Esophagus mucosa (tissue), 1 donor: ENCODE measurements around the gene PCSK5. TPM values are rescaled to one million over a fixed set of nuclear protein-coding genes. Genes with fewer than 3 reads are reported as not detected.
"Not testable (repeated sequence)": the region's sequence is repeated elsewhere in the genome, so short reads cannot be mapped to it uniquely, and the experiment has no call there.

Experiments
- ATAC-seq: fragments of 200-7000 bp; cut with Tn5 transposase; one replicate; pipeline ENCODE4 v1.9.1; 2020
- total RNA-seq: library from RNA; stranded (reverse); gene quantifications from one replicate; pipeline ENCODE4 v1.2.4, GENCODE V29; 2023
- donor health status: DM: yes; HTN: yes; CAD: no.

The PCSK5 gene
- total RNA-seq, 1 donor from 2014 or later = 13.6 TPM

- no peak for ATAC-seq
Observed at GRCh38 chr9:76020652-76021051, 130.2 kb downstream of the PCSK5 start.

- ATAC-seq = no peak
Observed at GRCh38 chr9:76022317-76022716, 131.8 kb downstream of the PCSK5 start.

GRCh38 chr9:76023715-76024195, 133.3 kb downstream of the PCSK5 start:
- ATAC-seq = no peak

GRCh38 chr9:76025286-76025685, 134.8 kb downstream of the PCSK5 start:
- no peak for ATAC-seq

GRCh38 chr9:76026796-76027195, 136.3 kb downstream of the PCSK5 start:
- no peak for ATAC-seq

- ATAC-seq = no peak
Observed at GRCh38 chr9:76027416-76027815, 136.9 kb downstream of the PCSK5 start.

- ATAC-seq = no peak
Observed at GRCh38 chr9:76027861-76028260, 137.4 kb downstream of the PCSK5 start.

- ATAC-seq = no peak
Observed at GRCh38 chr9:76032038-76032796, 141.7 kb downstream of the PCSK5 start.

- ATAC-seq = no peak
Observed at GRCh38 chr9:76032797-76033373, 142.4 kb downstream of the PCSK5 start.

GRCh38 chr9:76034049-76034448, 143.6 kb downstream of the PCSK5 start:
- no peak for ATAC-seq

GRCh38 chr9:76036762-76037161, 146.3 kb downstream of the PCSK5 start:
- ATAC-seq = no peak

- no peak for ATAC-seq
Observed at GRCh38 chr9:76037587-76038225, 147.2 kb downstream of the PCSK5 start.

- no peak for ATAC-seq
Observed at GRCh38 chr9:76038431-76038830, 148.0 kb downstream of the PCSK5 start.

GRCh38 chr9:76044266-76044819, 153.9 kb downstream of the PCSK5 start:
- no peak for ATAC-seq

- no peak for ATAC-seq
Observed at GRCh38 chr9:76045221-76045620, 154.7 kb downstream of the PCSK5 start.

GRCh38 chr9:76049341-76049740, 158.9 kb downstream of the PCSK5 start:
- ATAC-seq = no peak

GRCh38 chr9:76067696-76068095, 177.2 kb downstream of the PCSK5 start:
- no peak for ATAC-seq

GRCh38 chr9:76077537-76077936, 187.1 kb downstream of the PCSK5 start:
- ATAC-seq = no peak

- ATAC-seq = not testable (repeated sequence)
Observed at GRCh38 chr9:76081281-76081680, 190.8 kb downstream of the PCSK5 start.

- no peak for ATAC-seq
Observed at GRCh38 chr9:76082057-76082456, 191.6 kb downstream of the PCSK5 start.

GRCh38 chr9:76085596-76085995, 195.1 kb downstream of the PCSK5 start:
- no peak for ATAC-seq

- ATAC-seq = no peak
Observed at GRCh38 chr9:76086539-76086938, 196.1 kb downstream of the PCSK5 start.

GRCh38 chr9:76087976-76088375, 197.5 kb downstream of the PCSK5 start:
- no peak for ATAC-seq

- ATAC-seq = no peak
Observed at GRCh38 chr9:76090330-76090729, 199.9 kb downstream of the PCSK5 start.
